Dendritic cell treated with granulocyte-macrophage colony-stimulating factor and Interleukin-4, amounts not matched to agents 40 ng/mL and 50 ng/mL, for 4 days (primary cell): ENCODE measurements around the gene PRKCD.

Source experiments
- H3K27ac Mint-ChIP-seq: one replicate; pipeline ENCODE4 v1.8.0; 2022; ENCODE audit warnings: mild to moderate bottlenecking, mixed read lengths
- H3K27me3 Mint-ChIP-seq: one replicate; pipeline ENCODE4 v1.8.0; 2022; ENCODE audit warnings: mild to moderate bottlenecking, mixed read lengths
- H3K36me3 Mint-ChIP-seq: one replicate; pipeline ENCODE4 v1.8.0; 2022; ENCODE audit warnings: low read depth, mixed read lengths
- H3K4me1 Mint-ChIP-seq: one replicate; pipeline ENCODE4 v1.8.0; 2022; ENCODE audit warnings: low read depth, mixed read lengths
- H3K4me3 Mint-ChIP-seq: one replicate; pipeline ENCODE4 v1.8.0; 2022; ENCODE audit warnings: mild to moderate bottlenecking, moderate library complexity, mixed read lengths
- H3K9me3 Mint-ChIP-seq: one replicate; pipeline ENCODE4 v1.8.0; 2022; ENCODE audit warnings: mixed read lengths
- intact Hi-C: fragments of 100-400 bp; cut with micrococcal nuclease; formaldehyde crosslinking; loops from one replicate; pipeline ENCODE4 v1.15.0; 2022

PRKCD gene

GRCh38 chr3:53190659-53191058 lies 29.6 kb downstream of the PRKCD start:
- H3K27me3 Mint-ChIP-seq = no peaks in the 10 kb centered on the region
- no peak overlapping the region for H3K4me3 Mint-ChIP-seq
- intact Hi-C loops = no loop called here
- no peaks in the 10 kb centered on the region for H3K9me3 Mint-ChIP-seq
- H3K27ac Mint-ChIP-seq = no peak overlapping the region
- peaks cover 58% of the 10 kb centered on the region for H3K4me1 Mint-ChIP-seq
- H3K36me3 Mint-ChIP-seq = peaks cover 85% of the 10 kb centered on the region

DNA sequence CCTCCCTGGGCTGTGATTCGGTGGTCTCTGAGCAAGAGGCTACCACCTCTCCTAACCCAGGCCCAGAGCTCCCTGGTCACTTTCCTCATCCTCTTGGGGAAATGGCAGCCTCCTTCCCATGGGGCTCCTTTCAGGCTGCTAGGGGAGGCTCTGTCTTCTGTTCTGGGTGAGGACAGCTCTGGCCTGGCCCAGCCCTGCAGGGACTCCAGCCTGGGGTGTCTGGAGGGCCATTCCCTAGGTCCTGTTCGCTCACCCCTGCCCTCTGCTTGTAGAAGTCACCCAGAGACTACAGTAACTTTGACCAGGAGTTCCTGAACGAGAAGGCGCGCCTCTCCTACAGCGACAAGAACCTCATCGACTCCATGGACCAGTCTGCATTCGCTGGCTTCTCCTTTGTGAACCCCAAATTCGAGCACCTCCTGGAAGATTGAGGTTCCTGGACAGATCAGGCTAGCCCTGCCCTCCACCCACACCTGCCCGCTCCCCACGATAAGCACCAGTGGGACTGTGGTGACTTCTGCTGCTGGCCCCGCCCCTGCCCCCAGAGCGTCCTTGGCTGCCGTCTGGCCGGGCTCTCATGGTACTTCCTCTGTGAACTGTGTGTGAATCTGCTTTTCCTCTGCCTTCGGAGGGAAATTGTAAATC lies 30.9 kb downstream of the PRKCD start:
- H3K27me3 Mint-ChIP-seq = no peaks in the 10 kb centered on the region
- H3K9me3 Mint-ChIP-seq = no peaks in the 10 kb centered on the region
- H3K4me3 Mint-ChIP-seq = no peak overlapping the region
- intact Hi-C loops = no loop called here
- peaks cover 60% of the 10 kb centered on the region for H3K4me1 Mint-ChIP-seq
- no peak overlapping the region for H3K27ac Mint-ChIP-seq
- H3K36me3 Mint-ChIP-seq = peaks cover 72% of the 10 kb centered on the region

GRCh38 chr3:53192608-53193007 lies 31.6 kb downstream of the PRKCD start:
- no peaks in the 10 kb centered on the region for H3K9me3 Mint-ChIP-seq
- intact Hi-C loops = no loop called here
- H3K36me3 Mint-ChIP-seq = peaks cover 65% of the 10 kb centered on the region
- peaks cover 59% of the 10 kb centered on the region for H3K4me1 Mint-ChIP-seq
- no peaks in the 10 kb centered on the region for H3K27me3 Mint-ChIP-seq
- H3K4me3 Mint-ChIP-seq = no peak overlapping the region
- H3K27ac Mint-ChIP-seq = no peak overlapping the region

DNA sequence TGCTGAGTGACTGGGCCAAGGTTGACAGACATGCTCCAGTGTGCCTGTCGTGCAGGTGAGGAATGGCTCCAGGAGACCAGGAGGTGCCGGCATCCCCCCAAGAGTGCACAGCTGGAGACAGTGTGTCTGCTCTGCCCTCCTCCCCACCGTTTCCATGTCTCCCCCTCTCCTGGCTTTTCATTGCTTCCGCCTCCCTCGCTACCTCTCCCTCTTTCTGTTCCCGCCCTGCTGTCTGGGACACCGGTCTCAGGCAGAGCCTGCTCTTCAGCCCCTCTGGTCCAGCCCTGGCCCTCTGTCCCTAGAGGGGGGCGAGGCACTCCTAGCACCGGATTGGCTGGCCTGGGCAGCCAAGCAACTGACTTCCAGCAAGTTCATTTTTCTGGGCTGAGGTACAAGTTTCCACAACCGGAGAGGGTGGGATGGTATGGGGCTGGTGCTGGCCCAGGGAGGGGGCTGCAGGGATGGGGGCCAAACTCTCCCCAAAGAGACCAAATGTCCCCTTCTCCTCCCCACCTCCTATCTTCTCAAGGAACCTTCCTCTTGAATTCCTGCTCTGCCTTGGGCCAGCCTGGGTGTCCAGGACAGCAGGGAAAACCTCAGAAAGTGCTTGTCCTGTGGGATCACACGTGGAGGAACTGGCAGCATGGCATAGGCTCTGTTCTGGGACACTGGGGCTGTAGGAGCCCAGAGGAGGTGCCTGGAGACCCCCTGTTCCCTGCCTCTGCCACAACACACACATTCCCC lies 32.6 kb downstream of the PRKCD start:
- peaks cover 55% of the 10 kb centered on the region for H3K36me3 Mint-ChIP-seq
- H3K4me1 Mint-ChIP-seq = peaks cover 66% of the 10 kb centered on the region
- H3K4me3 Mint-ChIP-seq = no peak overlapping the region
- H3K9me3 Mint-ChIP-seq = no peaks in the 10 kb centered on the region
- peaks cover under 1% of the 10 kb centered on the region for H3K27me3 Mint-ChIP-seq
- peak overlapping the region; percentile 29 for H3K27ac Mint-ChIP-seq
- intact Hi-C loops = no loop called here

GRCh38 chr3:53194210-53195065 lies 33.4 kb downstream of the PRKCD start:
- Mint-ChIP-seq H3K4me3 (no peak overlapping the region), H3K27me3 (peaks cover 2% of the 10 kb centered on the region), H3K4me1 (peaks cover 68% of the 10 kb centered on the region), H3K9me3 (no peaks in the 10 kb centered on the region), H3K27ac (peak overlapping the region; percentile 29), H3K36me3 (peaks cover 47% of the 10 kb centered on the region)
- intact Hi-C loops = loop anchor here (5.0 kb wide), 1 partner anchor 32 kb away; the partner anchor contains the start of gene PRKCD

DNA sequence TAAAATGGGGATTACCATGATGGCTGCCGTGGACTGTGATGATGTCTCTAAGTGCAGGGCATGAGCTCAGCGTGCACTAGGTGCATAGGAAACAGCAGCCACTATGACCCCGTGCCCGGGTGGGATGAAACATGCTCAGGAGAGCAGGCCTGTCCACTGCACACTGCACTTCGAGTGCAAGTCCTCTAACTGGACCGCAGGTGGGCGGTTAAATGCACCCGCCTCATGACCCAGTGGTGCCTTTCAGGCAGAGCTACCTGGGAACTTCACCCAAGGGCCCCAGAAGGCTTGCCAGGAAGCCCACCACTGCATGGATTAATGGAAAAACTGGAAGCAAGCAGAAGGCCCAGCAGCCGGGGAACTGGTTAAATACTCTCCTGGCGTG lies 34.0 kb downstream of the PRKCD start:
- no peak overlapping the region for H3K4me3 Mint-ChIP-seq
- no peak overlapping the region for H3K27ac Mint-ChIP-seq
- intact Hi-C loops = loop anchor here (5.0 kb wide), 1 partner anchor 33 kb away; the partner anchor contains the start of gene PRKCD
- H3K4me1 Mint-ChIP-seq = peaks cover 63% of the 10 kb centered on the region
- no peaks in the 10 kb centered on the region for H3K9me3 Mint-ChIP-seq
- peaks cover 41% of the 10 kb centered on the region for H3K36me3 Mint-ChIP-seq
- peaks cover 2% of the 10 kb centered on the region for H3K27me3 Mint-ChIP-seq

- Mint-ChIP-seq H3K4me1 (peaks cover 55% of the 10 kb centered on the region), H3K4me3 (no peak overlapping the region), H3K36me3 (peaks cover 33% of the 10 kb centered on the region), H3K27me3 (peaks cover 2% of the 10 kb centered on the region), H3K27ac (peak overlapping the region; percentile 63), H3K9me3 (no peaks in the 10 kb centered on the region)
- intact Hi-C loops = loop anchor here (1.0 to 5.0 kb wide), 3 partner anchors 34 to 82 kb away; partner anchors contain the start of gene PRKCD
These were observed 34.9 kb downstream of the PRKCD start for GRCh38 chr3:53195602-53196574.

DNA sequence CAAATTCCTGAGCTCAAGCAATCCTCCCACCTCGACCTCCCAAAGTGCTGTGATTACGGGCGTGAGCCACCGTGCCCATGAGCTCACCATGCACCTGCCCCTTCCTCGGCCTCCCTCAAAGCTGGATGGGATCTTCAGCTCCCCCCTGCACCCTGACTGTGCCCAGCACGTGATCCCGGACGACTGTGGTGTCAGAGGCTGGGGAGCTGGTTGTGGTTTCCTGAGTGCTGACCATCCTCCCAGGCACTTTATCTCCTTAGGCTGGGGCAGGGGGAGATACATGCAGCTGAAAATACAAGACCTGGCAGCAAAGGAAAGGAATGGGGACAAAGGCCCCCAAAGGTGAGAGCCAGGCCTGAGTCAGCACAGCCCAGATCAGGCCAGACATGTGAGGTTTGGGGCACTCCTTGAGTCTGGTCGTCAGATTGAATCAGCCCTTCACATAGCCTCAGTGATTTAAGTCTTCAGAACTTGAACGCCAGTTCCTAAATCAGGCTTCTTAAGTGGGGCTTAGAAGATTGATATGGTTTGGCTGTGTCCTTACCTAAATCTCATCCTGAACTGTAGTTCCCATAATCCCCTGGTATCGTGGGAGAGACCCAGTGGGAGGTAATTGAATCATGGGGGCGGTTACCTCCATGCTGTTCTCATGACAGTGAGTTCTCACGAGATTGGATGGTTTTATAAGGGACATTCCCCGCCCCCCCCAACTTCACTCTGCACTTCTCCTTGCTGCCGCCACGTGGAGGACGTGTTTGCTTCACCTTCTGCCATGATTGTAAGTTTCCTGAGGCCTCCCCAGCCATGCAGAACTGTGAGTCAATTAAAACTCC lies 35.8 kb downstream of the PRKCD start:
- H3K4me1 Mint-ChIP-seq = peaks cover 52% of the 10 kb centered on the region

GRCh38 chr3:53198256-53198977 lies 37.4 kb downstream of the PRKCD start:
- no peak overlapping the region for H3K4me3 Mint-ChIP-seq
- H3K36me3 Mint-ChIP-seq = peaks cover 9% of the 10 kb centered on the region
- intact Hi-C loops = loop anchor here (5.0 kb wide), 1 partner anchor 36 kb away; the partner anchor contains the start of gene PRKCD
- peaks cover 2% of the 10 kb centered on the region for H3K27me3 Mint-ChIP-seq
- peak overlapping the region; percentile 70 for H3K27ac Mint-ChIP-seq
- peaks cover 35% of the 10 kb centered on the region for H3K4me1 Mint-ChIP-seq
- H3K9me3 Mint-ChIP-seq = no peaks in the 10 kb centered on the region

More for the DNA sequence above, 35.8 kb downstream of the PRKCD start:
- Mint-ChIP-seq H3K9me3 (no peaks in the 10 kb centered on the region), H3K4me3 (no peak overlapping the region), H3K27ac (peak overlapping the region; percentile 63), H3K27me3 (peaks cover 2% of the 10 kb centered on the region), H3K36me3 (peaks cover 25% of the 10 kb centered on the region)
- intact Hi-C loops = loop anchor here (1.0 to 5.0 kb wide), 3 partner anchors 34 to 82 kb away; partner anchors contain the start of gene PRKCD

DNA sequence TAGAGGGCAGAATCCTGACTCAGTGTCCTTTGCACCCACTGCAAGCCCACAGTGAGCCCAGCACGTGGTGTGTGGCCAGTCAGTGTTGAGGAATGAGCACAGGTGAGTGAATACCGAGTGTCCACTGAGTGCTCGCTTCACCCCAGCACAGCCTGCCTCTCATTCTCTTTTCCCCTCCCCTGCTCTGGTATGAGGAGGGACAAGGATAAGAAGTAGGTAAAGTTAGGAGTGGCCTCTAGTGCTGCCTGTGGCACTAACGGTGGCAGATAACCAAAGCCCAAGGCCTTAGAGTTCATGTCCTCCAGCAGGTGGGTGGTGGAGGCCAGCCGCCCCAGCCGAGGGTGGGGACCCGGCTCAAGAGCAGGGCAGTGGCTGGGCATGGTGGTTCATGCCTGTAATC lies 38.0 kb downstream of the PRKCD start:
- Mint-ChIP-seq H3K4me3 (no peak overlapping the region), H3K9me3 (no peaks in the 10 kb centered on the region), H3K27me3 (peaks cover 2% of the 10 kb centered on the region), H3K36me3 (peaks cover 3% of the 10 kb centered on the region), H3K4me1 (peaks cover 31% of the 10 kb centered on the region), H3K27ac (peak overlapping the region; percentile 70)
- intact Hi-C loops = loop anchor here (5.0 kb wide), 1 partner anchor 37 kb away; the partner anchor contains the start of gene PRKCD

DNA sequence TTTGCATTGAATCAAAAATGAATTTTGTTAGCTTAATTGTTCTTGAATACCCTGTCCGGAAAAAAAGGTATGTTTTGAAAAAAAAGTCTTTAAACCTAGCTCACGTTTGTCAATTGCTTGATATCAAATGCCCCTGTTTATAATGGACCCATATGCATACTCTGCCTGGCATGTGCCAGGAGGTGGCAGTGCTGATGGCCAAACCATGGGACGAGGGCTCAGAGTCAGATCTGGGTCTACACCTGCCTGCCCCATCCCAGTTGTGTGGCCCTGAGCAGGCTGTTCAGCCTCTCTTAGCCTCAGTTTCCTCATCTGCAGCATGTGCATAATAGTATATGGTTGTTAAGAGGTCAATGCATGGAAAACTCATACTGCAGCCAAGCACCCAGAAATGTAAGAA lies 38.8 kb downstream of the PRKCD start:
- intact Hi-C loops = loop anchor here (5.0 kb wide), 1 partner anchor 38 kb away; the partner anchor contains the start of gene PRKCD
- Mint-ChIP-seq H3K27me3 (peaks cover 2% of the 10 kb centered on the region), H3K4me1 (peaks cover 31% of the 10 kb centered on the region), H3K27ac (no peak overlapping the region), H3K36me3 (no peaks in the 10 kb centered on the region), H3K9me3 (no peaks in the 10 kb centered on the region), H3K4me3 (no peak overlapping the region)
